K562 treated with DMSO at 1 percent for 24 hours (cell line): Measurements from ENCODE around the gene LPAR5. TPM values are rescaled to one million over a fixed set of nuclear protein-coding genes. Genes with fewer than 3 reads are reported as not detected.

Source experiments
- total RNA-seq: library from RNA; unstranded; fragments of 300-600 nt; gene quantifications from 2 replicates; pipeline ENCODE4 v1.2.3, GENCODE V29; 2022; ENCODE audit warnings: low read depth; ENCODE audit not compliant: insufficient read depth

LPAR5 gene
- 10.7 and 10.8 TPM in 2 replicates for total RNA-seq

GRCh38 chr12:6635856-6636531 lies at the start of gene LPAR5:
LPAR5 (minus strand) TSS chr12:6635959; CDS start chr12:6621248, 14,711 bp downstream.

GRCh38 chr12:6662906-6663742 lies 27.4 kb upstream of the LPAR5 start, which contains the start of gene ING4:
ING4 (minus strand) TSS chr12:6663119; CDS start chr12:6663101, 18 bp downstream.

DNA sequence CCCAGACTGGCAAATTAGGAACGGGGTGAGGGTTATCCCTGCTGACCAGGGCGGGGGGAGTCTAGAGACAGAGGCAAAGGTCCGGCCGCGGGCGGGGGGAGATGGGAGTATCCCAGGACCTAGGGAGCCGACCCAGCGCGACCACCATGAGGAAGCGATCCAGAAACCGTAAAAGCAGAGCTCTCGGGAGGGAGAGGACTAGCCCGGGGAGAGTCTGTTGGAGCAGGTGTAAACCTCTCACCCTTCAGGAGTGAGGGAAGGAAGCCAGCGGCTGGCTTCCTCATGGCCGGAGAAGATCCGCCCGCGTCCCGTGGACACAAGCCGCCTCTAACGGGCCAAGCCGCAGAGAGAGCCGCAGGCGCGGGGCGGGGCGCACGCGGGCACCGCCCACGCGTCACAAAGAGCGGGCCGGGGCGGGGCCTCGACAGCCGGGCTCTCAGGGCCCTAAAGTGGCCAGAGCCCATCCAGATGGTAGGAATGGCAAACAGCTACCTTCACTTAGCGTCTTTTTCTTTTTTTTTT lies 11.4 kb upstream of the LPAR5 start, which contains the start of gene ACRBP:
Gene ACRBP (minus strand): TSS at position 350 of the 522 bp plus-strand sequence. CDS start 66 bp downstream, at position 284.

Other genes with a start within 250 kb of the LPAR5 start
- gene CD27, start 191.0 kb downstream of the LPAR5 start, total RNA-seq, result not detected in 2 replicates
- 7.2 and 8.9 TPM in 2 replicates for gene TAPBPL, start 183.9 kb downstream of the LPAR5 start, total RNA-seq
- 7.0 and 7.9 TPM in 2 replicates for gene VAMP1, start 165.3 kb downstream of the LPAR5 start, total RNA-seq
- gene MRPL51, start 142.7 kb downstream of the LPAR5 start, total RNA-seq, result 98.8 and 112 TPM in 2 replicates
- gene NCAPD2, start 141.9 kb downstream of the LPAR5 start, total RNA-seq, result 80.5 and 88.8 TPM in 2 replicates
- gene GAPDH, start 101.4 kb downstream of the LPAR5 start, total RNA-seq, result 2,559 and 2,719 TPM in 2 replicates
- gene IFFO1, start 79.9 kb downstream of the LPAR5 start, total RNA-seq, result 0.38 TPM in 1 of 2 replicates, not detected in the other
- 23.7 and 26.5 TPM in 2 replicates for gene NOP2, start 67.7 kb downstream of the LPAR5 start, total RNA-seq
- gene CHD4, start 28.6 kb downstream of the LPAR5 start, total RNA-seq, result 272 and 284 TPM in 2 replicates
- gene ACRBP, start 11.5 kb upstream of the LPAR5 start, total RNA-seq, result 0.88 and 4.2 TPM in 2 replicates
- gene ING4, start 27.2 kb upstream of the LPAR5 start, total RNA-seq, result 29.9 and 30.0 TPM in 2 replicates
- 31.4 and 35.4 TPM in 2 replicates for gene ZNF384, start 53.4 kb upstream of the LPAR5 start, total RNA-seq
- gene PIANP, start 64.9 kb upstream of the LPAR5 start, total RNA-seq, result 0.10 TPM in 1 of 2 replicates, not detected in the other
- 35.9 and 39.5 TPM in 2 replicates for gene COPS7A, start 88.1 kb upstream of the LPAR5 start, total RNA-seq
- gene MLF2, start 117.2 kb upstream of the LPAR5 start, total RNA-seq, result 177 and 185 TPM in 2 replicates
- 448 and 520 TPM in 2 replicates for gene PTMS, start 130.4 kb upstream of the LPAR5 start, total RNA-seq
- gene LAG3, start 136.6 kb upstream of the LPAR5 start, total RNA-seq, result 0.81 and 1.1 TPM in 2 replicates
- gene CD4, start 153.6 kb upstream of the LPAR5 start, total RNA-seq, result 0.10 TPM in 1 of 2 replicates, not detected in the other
- gene GPR162, start 185.9 kb upstream of the LPAR5 start, total RNA-seq, result 3.4 and 5.0 TPM in 2 replicates
- 16.1 and 17.8 TPM in 2 replicates for gene P3H3, start 192.4 kb upstream of the LPAR5 start, total RNA-seq
- 1.3 and 1.7 TPM in 2 replicates for gene GNB3, start 205.0 kb upstream of the LPAR5 start, total RNA-seq
- 26.4 and 26.9 TPM in 2 replicates for gene CDCA3, start 215.3 kb upstream of the LPAR5 start, total RNA-seq
- gene USP5, start 216.2 kb upstream of the LPAR5 start, total RNA-seq, result 73.2 and 74.7 TPM in 2 replicates
- 522 and 527 TPM in 2 replicates for gene TPI1, start 231.6 kb upstream of the LPAR5 start, total RNA-seq
- 8.9 and 12.1 TPM in 2 replicates for gene SPSB2, start 237.3 kb upstream of the LPAR5 start, total RNA-seq